GM12878 (cell line): ENCODE results near the gene SH3D19. TPM values are rescaled to one million over a fixed set of nuclear protein-coding genes. Genes with fewer than 3 reads are reported as not detected.
A peak's percentile ranks its signal among the peaks of the same experiment; 100 is the strongest.

ENCODE experiments used
- ATAC-seq: fragments of 200-7000 bp; cut with Tn5 transposase; 3 replicates; pipeline ENCODE4 v1.9.1; 2020; ENCODE audit warnings: mild to moderate bottlenecking, moderate library complexity
- BruUV-seq: library from RNA; stranded (reverse); fragments of 400-500 nt; replicated peaks from 2 replicates; lab custom pipeline; 2021; lab: Mats Ljungman, UMichigan
- CTCF ChIA-PET: fragments of 300-600 bp; sonication (Branson Sonifier 250); formaldehyde crosslinking; extraction: SDS; loops from one replicate; lab custom pipeline; 2021; ENCODE audit warnings: inconsistent platforms; lab: Yijun Ruan, JAX
- POLR2A ChIA-PET: fragments of 350-600 bp; formaldehyde crosslinking; extraction: SDS; loops from one replicate; lab custom pipeline; 2021; ENCODE audit warnings: inconsistent platforms; lab: Charles Lee
- RAD21 ChIA-PET: fragments of 300-600 bp; sonication (Branson Sonifier 250); formaldehyde crosslinking; loops from one replicate; lab custom pipeline; 2023; ENCODE audit warnings: antibody characterized with exemption; ENCODE audit not compliant: unreplicated experiment; lab: Charles Lee
- SMC1A ChIA-PET: fragments of 300-600 bp; sonication (Branson Sonifier 250); formaldehyde crosslinking; loops from one replicate; lab custom pipeline; 2023; ENCODE audit not compliant: unreplicated experiment, uncharacterized antibody; lab: Charles Lee
- DNase-seq: peaks from one replicate; pipeline ENCODE4 v3.0.0-alpha.2; 2011; ENCODE audit warnings: low read depth, low spot score
- FAIRE-seq: peaks from 3 replicates; lab custom pipeline; 2011; peaks lifted over from hg19 to GRCh38; lab: Jason Lieb, UNC
- H2AFZ ChIP-seq: 2 replicates; pipeline ENCODE4 v1.6.0; 2011; ENCODE audit warnings: low read depth, low read length, control low read depth; ENCODE audit not compliant: control insufficient read depth
- H3K27ac ChIP-seq: 2 replicates; pipeline ENCODE4 v1.5.1; 2011; ENCODE audit warnings: control low read depth; ENCODE audit not compliant: control insufficient read depth, insufficient read depth
- H3K27me3 ChIP-seq, 2 experiments: replicated peaks in 1 of 2; 2 replicates each; pipeline versions ENCODE4 v1.6.0 to v1.6.1; 2011; ENCODE audit warnings: low read length in 1 of 2; ENCODE audit not compliant: control insufficient read depth in 2 of 2, insufficient read depth in 2 of 2
- H3K36me3 ChIP-seq, 2 experiments: 2 replicates each; pipeline ENCODE4 v1.5.1; 2011; ENCODE audit warnings: low read length in 1 of 2; ENCODE audit not compliant: control insufficient read depth in 2 of 2, insufficient read depth in 2 of 2
- H3K4me1 ChIP-seq: 2 replicates; pipeline ENCODE4 v1.6.1; 2011; ENCODE audit warnings: mild to moderate bottlenecking, low read length, moderate library complexity, mixed read lengths; ENCODE audit not compliant: control insufficient read depth, insufficient read depth
- H3K4me2 ChIP-seq: 2 replicates; pipeline ENCODE4 v1.6.0; 2011; ENCODE audit warnings: control low read depth; ENCODE audit not compliant: control insufficient read depth, insufficient read depth
- H3K4me3 ChIP-seq: fragments of 200-600 bp; sonication (generic); 2 replicates; pipeline ENCODE4 v1.5.1; 2016
- H3K79me2 ChIP-seq: 2 replicates; pipeline ENCODE4 v1.6.0; 2011; ENCODE audit warnings: low read length; ENCODE audit not compliant: control insufficient read depth, insufficient read depth
- H3K9ac ChIP-seq: 2 replicates; pipeline ENCODE4 v1.8.0; 2011; ENCODE audit warnings: low read length, control low read depth, mixed read lengths; ENCODE audit not compliant: control insufficient read depth, insufficient read depth
- H3K9me3 ChIP-seq: replicated peaks from 3 replicates; pipeline ENCODE4 v1.5.1; 2011; ENCODE audit warnings: mild to moderate bottlenecking, low read length; ENCODE audit not compliant: control insufficient read depth, insufficient read depth
- H4K20me1 ChIP-seq: 2 replicates; pipeline ENCODE4 v1.6.0; 2011; ENCODE audit not compliant: control insufficient read depth, insufficient read depth
- CBFB ChIP-seq: IDR thresholded peaks from 2 replicates; pipeline ENCODE4 v1.6.1; 2016; ENCODE audit warnings: antibody characterized with exemption, low read depth
- MEF2B ChIP-seq: fragments of 450-650 bp; IDR thresholded peaks from 2 replicates; pipeline ENCODE4 v1.6.1; 2018; ENCODE audit warnings: mild to moderate bottlenecking, moderate library complexity; ENCODE audit not compliant: partially characterized antibody, poor library complexity, severe bottlenecking
- PAX5 ChIP-seq: IDR thresholded peaks from 2 replicates; pipeline ENCODE4 v1.6.1; 2011; ENCODE audit warnings: low read depth, low read length, borderline replicate concordance
- RCOR1 ChIP-seq: conservative IDR thresholded peaks from 2 replicates; pipeline ENCODE4 v1.6.1; 2012; ENCODE audit warnings: low read depth, low read length, improper control_type of control experiment
- RUNX3 ChIP-seq: IDR thresholded peaks from 2 replicates; pipeline ENCODE4 v1.6.1; 2012; ENCODE audit warnings: low read length, inconsistent platforms
- TBL1XR1 ChIP-seq: IDR thresholded peaks from 2 replicates; pipeline ENCODE4 v1.6.1; 2012; ENCODE audit warnings: low read depth, low read length, improper control_type of control experiment
- TCF7 ChIP-seq: IDR thresholded peaks from 2 replicates; pipeline ENCODE4 v1.6.1; 2014; ENCODE audit warnings: antibody characterized with exemption, borderline replicate concordance
- ZZZ3 ChIP-seq: IDR thresholded peaks from 2 replicates; pipeline ENCODE4 v1.6.1; 2011; ENCODE audit warnings: low read depth; ENCODE audit not compliant: control insufficient read depth, insufficient read length
- whole genome bisulfite sequencing: methylation state at CpG from one replicate; pipeline ENCODE4 v1.1.6; 2016; ENCODE audit warnings: low lambda C conversion rate; ENCODE audit not compliant: insufficient replicate concordance, insufficient coverage; ENCODE audit errors: missing lambda C conversion rate; 5-methylcytosine and 5-hydroxymethylcytosine counted together
- in situ Hi-C: fragments of 300-500 bp; cut with MboI; formaldehyde crosslinking; loops from 9 replicates; pipeline ENCODE4 v1.14.3; 2018; ENCODE audit warnings: mixed read lengths
- intact Hi-C: fragments of 100-400 bp; cut with micrococcal nuclease; formaldehyde crosslinking; loops from one replicate; pipeline ENCODE4 v1.14.2; 2022; ENCODE audit not compliant: unreplicated experiment
- polyA plus RNA-seq, 11 experiments: library from polyadenylated mRNA; depleted of rRNA in 4 of 11; unstranded in 6 of 11; stranded (reverse) in 5 of 11; fragments of >200 nt; fragmentation: Nextera tagmentation in 4 of 11; fragmentation: Illumina TruSeq in 1 of 11; extraction: Ambion mirVana in 4 of 11; extraction: Trizol in 1 of 11; gene quantifications; 1 replicate in 1 of 11; 2 replicates in 10 of 11; pipeline versions ENCODE4 v1.2.1 to v1.2.3, GENCODE V29; 2011 to 2016; ENCODE audit warnings: inconsistent platforms in 2 of 11, missing spikeins in 2 of 11, low read depth in 1 of 11
- total RNA-seq, 4 experiments: library from RNA; depleted of rRNA in 3 of 4; stranded (reverse); fragments of >200 nt in 3 of 4; fragmentation: Illumina TruSeq in 1 of 4; extraction: Trizol in 1 of 4; gene quantifications; 2 replicates each; pipeline versions ENCODE4 v1.2.1 to v1.2.3, GENCODE V29; 2013 to 2021
- TF ChIP-seq, protein P1 (sequence below): fragments of 450-650 bp; IDR thresholded peaks from 2 replicates; pipeline ENCODE4 v1.6.1; 2017; ENCODE audit warnings: mild to moderate bottlenecking, low read depth, inconsistent platforms; ENCODE audit not compliant: poor library complexity, severe bottlenecking
- TF ChIP-seq, protein P2 (sequence below): IDR thresholded peaks from 2 replicates; pipeline ENCODE4 v1.6.1; 2012; ENCODE audit warnings: mild to moderate bottlenecking, low read depth, low read length
- TF ChIP-seq, protein P3 (sequence below): fragments of 450-650 bp; IDR thresholded peaks from 2 replicates; pipeline ENCODE4 v1.6.1; 2016; ENCODE audit warnings: mild to moderate bottlenecking

The SH3D19 gene
- total and polyA plus RNA-seq, 10 of the 15 experiments (the other 5 are each of a cell fraction or from before 2014, with no cell fraction given), result 0.03 to 6.9 (median 0.33) TPM; not detected in 3

DNA sequence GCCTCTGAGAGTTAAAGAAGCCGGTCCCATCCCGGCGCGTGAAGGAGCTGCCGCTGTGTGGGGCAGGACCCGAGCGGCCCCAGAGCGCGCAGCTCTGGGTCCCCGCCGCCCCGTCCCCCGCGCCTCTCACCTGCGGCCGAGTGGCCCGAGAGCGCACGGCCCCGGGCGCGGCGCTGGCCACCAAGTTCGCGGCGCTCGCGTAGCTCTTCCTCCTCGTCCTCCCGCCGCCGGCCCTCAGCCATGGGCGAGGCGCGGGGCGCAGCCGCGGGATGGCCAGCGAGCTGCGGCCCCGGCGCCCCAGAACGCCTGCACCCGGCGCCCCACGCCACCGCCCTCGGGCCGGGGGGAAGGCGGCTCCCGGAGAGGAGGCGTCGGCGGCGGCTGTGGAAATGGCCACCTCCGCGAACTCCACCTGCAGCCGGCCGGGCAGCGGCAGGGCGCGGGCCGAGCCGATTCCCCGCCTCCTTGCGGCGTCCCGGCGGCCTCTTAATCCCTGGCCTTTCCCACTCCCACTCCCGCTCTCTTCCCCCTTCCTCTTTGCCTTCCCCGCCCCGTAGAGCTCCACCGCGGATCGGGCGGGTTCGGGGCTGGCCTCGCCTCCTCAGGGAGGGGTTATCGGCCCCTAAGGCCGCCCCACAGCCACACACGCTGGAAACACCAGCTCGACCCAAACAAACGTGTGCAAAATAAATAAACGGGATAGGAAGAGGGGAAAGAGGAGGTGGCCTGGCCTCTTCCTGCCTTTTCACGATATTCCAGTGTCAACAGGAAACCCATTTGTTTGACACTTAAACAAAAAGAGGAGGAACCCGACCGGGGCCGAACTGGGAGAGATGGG, at the start of gene SH3D19 (continued):
- TF ChIP-seq, protein P1, sequence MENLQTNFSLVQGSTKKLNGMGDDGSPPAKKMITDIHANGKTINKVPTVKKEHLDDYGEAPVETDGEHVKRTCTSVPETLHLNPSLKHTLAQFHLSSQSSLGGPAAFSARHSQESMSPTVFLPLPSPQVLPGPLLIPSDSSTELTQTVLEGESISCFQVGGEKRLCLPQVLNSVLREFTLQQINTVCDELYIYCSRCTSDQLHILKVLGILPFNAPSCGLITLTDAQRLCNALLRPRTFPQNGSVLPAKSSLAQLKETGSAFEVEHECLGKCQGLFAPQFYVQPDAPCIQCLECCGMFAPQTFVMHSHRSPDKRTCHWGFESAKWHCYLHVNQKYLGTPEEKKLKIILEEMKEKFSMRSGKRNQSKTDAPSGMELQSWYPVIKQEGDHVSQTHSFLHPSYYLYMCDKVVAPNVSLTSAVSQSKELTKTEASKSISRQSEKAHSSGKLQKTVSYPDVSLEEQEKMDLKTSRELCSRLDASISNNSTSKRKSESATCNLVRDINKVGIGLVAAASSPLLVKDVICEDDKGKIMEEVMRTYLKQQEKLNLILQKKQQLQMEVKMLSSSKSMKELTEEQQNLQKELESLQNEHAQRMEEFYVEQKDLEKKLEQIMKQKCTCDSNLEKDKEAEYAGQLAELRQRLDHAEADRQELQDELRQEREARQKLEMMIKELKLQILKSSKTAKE, result no peak
- TF ChIP-seq PAX5 (no peak), MEF2B (no peak), ZZZ3 (no peak), CBFB (no peak)

DNA sequence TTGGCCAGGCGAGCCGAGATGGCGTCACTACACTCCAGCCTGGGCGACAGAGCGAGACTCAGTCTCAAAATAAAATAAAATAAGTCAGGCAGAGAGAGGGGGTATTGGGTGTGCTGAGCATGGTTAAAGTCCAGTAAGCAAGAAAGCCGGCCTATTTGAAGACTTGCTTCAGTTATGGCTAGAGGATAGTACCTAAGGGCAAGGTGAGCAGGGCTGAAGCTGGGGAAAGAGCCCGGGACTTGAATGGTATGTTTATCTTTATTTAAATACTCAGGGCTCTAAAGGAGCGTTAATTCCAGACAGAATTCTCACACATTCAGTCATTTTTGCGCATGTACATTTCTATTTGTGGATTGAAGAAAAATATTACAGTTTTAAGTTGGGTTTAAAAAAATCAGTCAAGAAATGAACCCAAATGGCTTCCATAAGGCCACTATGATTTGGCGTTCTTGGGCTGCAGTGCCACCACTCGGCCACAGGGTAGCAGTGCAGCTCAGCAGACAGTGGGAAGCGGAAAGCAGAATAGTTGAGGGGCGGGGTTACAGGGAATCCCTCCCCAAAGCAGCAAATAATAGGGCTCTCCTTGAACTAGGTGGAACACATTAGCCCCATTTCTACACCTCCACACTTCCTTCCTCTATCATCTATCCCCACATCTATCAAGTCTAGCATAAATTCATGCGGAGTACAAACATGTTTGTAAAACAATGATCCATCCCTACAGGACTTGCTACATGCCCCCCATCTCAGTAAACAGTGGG, 37.2 kb upstream of the SH3D19 start:
- Histone ChIP-seq H2AFZ (no peak overlapping the region; the same call in 1 of the 2 replicates), H3K36me3 (no peaks in the 10 kb centered on the region), H3K4me2 (no peak overlapping the region), H3K9ac (no peak overlapping the region), H3K9me3 (no peaks in the 10 kb centered on the region), H3K4me3 (no peak overlapping the region), H3K4me1 (no peaks in the 10 kb centered on the region), H3K79me2 (no peaks in the 10 kb centered on the region), H3K27ac (no peak overlapping the region), H4K20me1 (no peaks in the 10 kb centered on the region), H3K27me3 (no peaks in the 10 kb centered on the region)
- WGBS, result 28% methylated on average over 14 of the region's 14 CpGs
- CTCF ChIA-PET, result interaction anchor here (1.0 to 4.0 kb wide), 5 partner anchors 46 to 740 kb away, joined by 3 to 28 read pairs (median 3); partner anchors contain the start of gene FHIP1A
- peak; percentile 100 for ATAC-seq
- RAD21 ChIA-PET, result no interaction called here
- peak; percentile 27 for DNase-seq
- intact Hi-C loops, result loop anchor here (1.0 to 10.0 kb wide), 4 partner anchors 45 to 1022 kb away; partner anchors contain the start of gene FHIP1A
- SMC1A ChIA-PET, result interaction anchor here (1.0 to 1.4 kb wide), 2 partner anchors 242 to 257 kb away, joined by 3 read pairs; no protein-coding TSS in a partner anchor
- in situ Hi-C loops, result no loop called here
- peak; percentile 89 for FAIRE-seq
- BruUV-seq, result no TSS peak
- POLR2A ChIA-PET, result interaction anchor here (0.7 kb wide), 1 partner anchor 44 kb away, joined by 3 read pairs; no protein-coding TSS in a partner anchor
- TF ChIP-seq, protein P2, sequence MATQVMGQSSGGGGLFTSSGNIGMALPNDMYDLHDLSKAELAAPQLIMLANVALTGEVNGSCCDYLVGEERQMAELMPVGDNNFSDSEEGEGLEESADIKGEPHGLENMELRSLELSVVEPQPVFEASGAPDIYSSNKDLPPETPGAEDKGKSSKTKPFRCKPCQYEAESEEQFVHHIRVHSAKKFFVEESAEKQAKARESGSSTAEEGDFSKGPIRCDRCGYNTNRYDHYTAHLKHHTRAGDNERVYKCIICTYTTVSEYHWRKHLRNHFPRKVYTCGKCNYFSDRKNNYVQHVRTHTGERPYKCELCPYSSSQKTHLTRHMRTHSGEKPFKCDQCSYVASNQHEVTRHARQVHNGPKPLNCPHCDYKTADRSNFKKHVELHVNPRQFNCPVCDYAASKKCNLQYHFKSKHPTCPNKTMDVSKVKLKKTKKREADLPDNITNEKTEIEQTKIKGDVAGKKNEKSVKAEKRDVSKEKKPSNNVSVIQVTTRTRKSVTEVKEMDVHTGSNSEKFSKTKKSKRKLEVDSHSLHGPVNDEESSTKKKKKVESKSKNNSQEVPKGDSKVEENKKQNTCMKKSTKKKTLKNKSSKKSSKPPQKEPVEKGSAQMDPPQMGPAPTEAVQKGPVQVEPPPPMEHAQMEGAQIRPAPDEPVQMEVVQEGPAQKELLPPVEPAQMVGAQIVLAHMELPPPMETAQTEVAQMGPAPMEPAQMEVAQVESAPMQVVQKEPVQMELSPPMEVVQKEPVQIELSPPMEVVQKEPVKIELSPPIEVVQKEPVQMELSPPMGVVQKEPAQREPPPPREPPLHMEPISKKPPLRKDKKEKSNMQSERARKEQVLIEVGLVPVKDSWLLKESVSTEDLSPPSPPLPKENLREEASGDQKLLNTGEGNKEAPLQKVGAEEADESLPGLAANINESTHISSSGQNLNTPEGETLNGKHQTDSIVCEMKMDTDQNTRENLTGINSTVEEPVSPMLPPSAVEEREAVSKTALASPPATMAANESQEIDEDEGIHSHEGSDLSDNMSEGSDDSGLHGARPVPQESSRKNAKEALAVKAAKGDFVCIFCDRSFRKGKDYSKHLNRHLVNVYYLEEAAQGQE, result no peak
- no peak for TF ChIP-seq CBFB
- TF ChIP-seq TBL1XR1, result no peak
- 0 out of 2 replicates have a peak, but pooled peaks have one; percentile 23 for TF ChIP-seq RUNX3
- TF ChIP-seq, protein P3, sequence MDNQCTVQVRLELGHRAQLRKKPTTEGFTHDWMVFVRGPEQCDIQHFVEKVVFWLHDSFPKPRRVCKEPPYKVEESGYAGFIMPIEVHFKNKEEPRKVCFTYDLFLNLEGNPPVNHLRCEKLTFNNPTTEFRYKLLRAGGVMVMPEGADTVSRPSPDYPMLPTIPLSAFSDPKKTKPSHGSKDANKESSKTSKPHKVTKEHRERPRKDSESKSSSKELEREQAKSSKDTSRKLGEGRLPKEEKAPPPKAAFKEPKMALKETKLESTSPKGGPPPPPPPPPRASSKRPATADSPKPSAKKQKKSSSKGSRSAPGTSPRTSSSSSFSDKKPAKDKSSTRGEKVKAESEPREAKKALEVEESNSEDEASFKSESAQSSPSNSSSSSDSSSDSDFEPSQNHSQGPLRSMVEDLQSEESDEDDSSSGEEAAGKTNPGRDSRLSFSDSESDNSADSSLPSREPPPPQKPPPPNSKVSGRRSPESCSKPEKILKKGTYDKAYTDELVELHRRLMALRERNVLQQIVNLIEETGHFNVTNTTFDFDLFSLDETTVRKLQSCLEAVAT, result no peak
- no peak for TF ChIP-seq TCF7
- no peak for TF ChIP-seq RCOR1
